AG04450 (cell line): ENCODE measurements around the gene ADORA2B. TPM values are rescaled to one million over a fixed set of nuclear protein-coding genes. Genes with fewer than 3 reads are reported as not detected.

ENCODE experiments used
- CTCF ChIA-PET: fragments of 300-600, 350-600 bp; formaldehyde crosslinking; extraction: SDS; loops from one replicate; lab custom pipeline; 2022; ENCODE audit warnings: antibody characterized with exemption, inconsistent platforms; lab: Charles Lee
- POLR2A ChIA-PET: fragments of 350-600 bp; formaldehyde crosslinking; extraction: SDS; loops from one replicate; lab custom pipeline; 2021; ENCODE audit warnings: antibody characterized with exemption, inconsistent platforms; lab: Yijun Ruan, JAX
- DNase-seq: peaks from one replicate; pipeline ENCODE4 v3.0.0-alpha.2; 2011; ENCODE audit warnings: low read depth, low spot score
- H3K27ac ChIP-seq: one replicate; pipeline ENCODE4 v1.5.1; 2012; ENCODE audit warnings: low read depth, low read length, control low read depth
- H3K27me3 ChIP-seq: one replicate; pipeline ENCODE4 v1.6.0; 2012; ENCODE audit warnings: low read length; ENCODE audit not compliant: control insufficient read depth, insufficient read depth
- H3K4me3 ChIP-seq: 2 replicates; pipeline ENCODE4 v1.5.1; 2011; ENCODE audit warnings: mild to moderate bottlenecking, low read depth, low read length, control low read depth
- H3K9me3 ChIP-seq: 2 replicates; pipeline ENCODE4 v1.5.1; 2012; ENCODE audit warnings: low read length; ENCODE audit not compliant: control insufficient read depth, insufficient read depth
- CTCF ChIP-seq: IDR thresholded peaks from 2 replicates; pipeline ENCODE4 v1.5.1; 2011; ENCODE audit warnings: low read depth, low read length, control low read depth, inconsistent platforms
- polyA plus RNA-seq: library from polyadenylated mRNA; depleted of rRNA; stranded (reverse); fragments of >200 nt; gene quantifications from 2 replicates; pipeline ENCODE4 v1.2.3, GENCODE V29; 2011

Gene ADORA2B
- polyA plus RNA-seq, 1 experiment, result 14.8 TPM

- Histone ChIP-seq H3K9me3 (no peaks in the 10 kb centered on the region), H3K27me3 (no peaks in the 10 kb centered on the region), H3K4me3 (no peak overlapping the region), H3K27ac (no peak overlapping the region)
- no peak for DNase-seq
- POLR2A ChIA-PET, result interaction anchor here (0.7 to 0.9 kb wide), 2 partner anchors 53 to 77 kb away, joined by 4 to 9 read pairs; partner anchors contain the start of gene ADORA2B
- TF ChIP-seq CTCF, result no peak
- CTCF ChIA-PET, result interaction anchor here (0.6 to 2.8 kb wide), 3 partner anchors 53 to 170 kb away, joined by 3 to 19 read pairs (median 12); partner anchors contain the start of gene ADORA2B
These were observed 53.2 kb downstream of the ADORA2B start for GRCh38 chr17:15998031-15998562.

GRCh38 chr17:15999141-15999973 is 54.4 kb downstream of the ADORA2B start, which contains the start of the genes TTC19 and ZSWIM7:
TSS of gene TTC19 (plus strand) at chr17:15999824. CDS start at chr17:15999849, 25 bp downstream.
TSS of gene ZSWIM7 (minus strand) at chr17:15999704. CDS start at chr17:15999594, 110 bp downstream.
- ChIA-PET POLR2A (interaction anchor here (0.8 to 1.6 kb wide), 6 partner anchors 40 to 348 kb away, joined by 3 to 12 read pairs (median 7); partner anchors contain the start of gene ADORA2B), CTCF (interaction anchor here (0.7 to 2.8 kb wide), 6 partner anchors 51 to 346 kb away, joined by 3 to 19 read pairs (median 4); partner anchors contain the start of gene ADORA2B)
- no peaks in the 10 kb centered on the region for H3K27me3 ChIP-seq
- DNase-seq, result peak; percentile 81
- no peak for TF ChIP-seq CTCF
- peak within 1 kb of the TSS; percentile 93 for H3K27ac ChIP-seq
- no peaks in the 10 kb centered on the region for H3K9me3 ChIP-seq
- peak within 1 kb of the TSS; percentile 80 for H3K4me3 ChIP-seq

DNA sequence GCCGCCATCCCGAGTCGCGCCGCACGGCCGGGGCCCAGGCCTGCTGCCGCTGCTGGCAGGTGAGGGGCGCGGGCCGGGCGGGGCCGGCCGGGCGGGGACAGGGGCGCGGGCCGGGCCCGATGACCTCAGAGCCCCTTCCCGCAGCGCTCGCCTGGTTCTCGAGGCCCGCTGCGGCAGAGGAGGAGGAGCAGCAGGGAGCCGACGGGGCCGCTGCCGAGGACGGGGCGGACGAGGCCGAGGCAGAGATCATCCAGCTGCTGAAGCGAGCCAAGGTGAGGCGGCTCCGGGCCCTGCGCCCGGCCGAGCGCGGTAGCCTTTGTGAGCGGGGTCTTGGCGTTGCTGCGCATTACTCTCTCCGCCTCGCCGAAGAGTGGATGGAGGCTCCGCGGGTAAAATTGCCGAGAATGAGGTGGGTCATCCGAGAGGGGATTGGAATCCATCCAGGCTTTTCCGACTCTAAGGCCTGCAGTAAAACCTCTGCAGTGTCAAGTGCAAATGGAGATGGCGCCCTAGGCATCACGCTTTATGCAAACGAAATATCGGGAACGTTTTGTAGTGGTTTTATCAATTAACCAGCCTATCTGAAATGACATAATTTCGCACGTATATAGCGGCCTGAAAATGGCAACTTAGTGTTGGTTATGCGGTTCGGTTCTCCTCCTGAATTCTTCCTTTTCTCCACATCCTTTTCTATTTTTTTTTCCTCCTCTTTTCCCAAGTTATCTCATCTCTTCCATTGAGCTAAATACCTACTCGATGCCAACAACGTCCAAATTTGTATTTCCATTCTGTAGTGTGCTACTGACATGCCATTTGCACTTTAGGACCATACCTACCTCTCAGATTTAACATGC is 55.3 kb downstream of the ADORA2B start:
- no peaks in the 10 kb centered on the region for H3K27me3 ChIP-seq
- CTCF ChIA-PET, result interaction anchor here (0.9 to 1.7 kb wide), 4 partner anchors 14 to 172 kb away, joined by 4 to 8 read pairs (median 5); partner anchors contain the start of gene ADORA2B

More for the DNA sequence above, 55.3 kb downstream of the ADORA2B start:
- DNase-seq, result no peak
- Histone ChIP-seq H3K9me3 (no peaks in the 10 kb centered on the region), H3K27ac (peak overlapping the region; percentile 70), H3K4me3 (peak overlapping the region; percentile 80)
- POLR2A ChIA-PET, result interaction anchor here (0.8 to 1.6 kb wide), 4 partner anchors 41 to 79 kb away, joined by 3 to 12 read pairs (median 7); partner anchors contain the start of gene ADORA2B
- no peak for TF ChIP-seq CTCF
